ENCODE measurements around the gene PHACTR1.
"Not testable (repeated sequence)": the region's sequence is repeated elsewhere in the genome, so short reads cannot be mapped to it uniquely, and the experiment has no call there.

Gene PHACTR1

DNA sequence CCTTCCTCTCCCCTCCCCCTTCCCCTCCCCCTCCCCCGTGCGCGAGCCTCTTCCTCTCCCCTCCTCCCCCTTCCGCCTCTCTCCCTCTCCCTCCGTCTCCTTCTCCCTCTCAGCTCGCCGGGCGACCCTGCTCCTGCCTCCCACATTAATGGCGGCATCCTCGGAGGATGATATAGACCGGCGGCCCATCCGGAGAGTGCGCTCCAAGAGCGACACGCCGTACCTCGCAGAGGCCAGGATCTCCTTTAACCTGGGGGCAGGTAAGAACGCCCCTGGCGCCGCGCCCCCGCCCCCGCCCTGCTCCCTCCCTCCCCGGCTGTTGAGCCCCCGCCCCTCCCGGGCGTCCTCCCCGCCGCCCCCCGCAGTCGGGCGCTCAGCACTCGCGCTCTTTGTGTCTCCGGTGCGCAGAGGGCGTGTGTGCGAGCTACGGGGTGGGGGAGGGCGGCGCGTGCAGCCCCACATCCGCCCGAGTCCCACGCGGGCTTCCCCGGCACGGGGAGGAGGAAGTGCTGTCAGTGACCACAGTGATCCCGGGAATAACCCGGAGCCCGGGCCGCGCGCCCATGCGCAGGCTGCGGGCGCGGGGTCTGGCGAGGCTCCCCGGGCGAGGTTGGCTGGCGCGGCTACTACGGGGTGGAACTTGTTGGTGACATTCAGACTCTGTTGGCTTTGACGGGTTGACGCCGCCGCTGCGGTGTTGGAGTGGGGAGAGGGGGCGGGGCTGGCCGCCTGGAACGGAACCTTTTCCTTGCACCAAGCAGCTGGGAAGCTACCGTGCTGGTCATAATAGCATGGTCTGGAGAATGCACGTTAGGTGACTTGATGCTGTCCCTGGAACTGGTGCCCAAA, 33.2 kb downstream of the PHACTR1 start:
- no peak for DNase-seq

DNA sequence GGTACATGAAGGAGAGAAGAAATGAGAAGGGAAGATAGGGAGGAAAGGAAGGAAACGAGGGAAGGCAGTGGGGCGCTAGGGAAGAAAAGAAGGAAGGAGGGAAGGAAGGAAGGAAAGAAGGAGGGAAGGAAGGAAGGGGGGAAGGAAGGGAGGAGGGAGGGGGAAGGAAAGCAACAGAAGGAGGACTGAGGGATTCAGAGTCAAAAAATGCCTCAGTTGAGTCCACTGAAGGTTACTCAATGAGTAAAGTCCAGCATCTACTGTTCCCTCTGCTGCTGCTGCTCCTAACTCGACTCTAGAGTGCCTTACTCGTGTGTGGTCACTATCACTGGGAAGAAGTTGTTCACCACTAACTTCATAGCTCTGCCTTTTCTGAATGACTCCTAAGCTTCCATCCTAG, 33.8 kb downstream of the PHACTR1 start:
- DNase-seq = no peak

DNA sequence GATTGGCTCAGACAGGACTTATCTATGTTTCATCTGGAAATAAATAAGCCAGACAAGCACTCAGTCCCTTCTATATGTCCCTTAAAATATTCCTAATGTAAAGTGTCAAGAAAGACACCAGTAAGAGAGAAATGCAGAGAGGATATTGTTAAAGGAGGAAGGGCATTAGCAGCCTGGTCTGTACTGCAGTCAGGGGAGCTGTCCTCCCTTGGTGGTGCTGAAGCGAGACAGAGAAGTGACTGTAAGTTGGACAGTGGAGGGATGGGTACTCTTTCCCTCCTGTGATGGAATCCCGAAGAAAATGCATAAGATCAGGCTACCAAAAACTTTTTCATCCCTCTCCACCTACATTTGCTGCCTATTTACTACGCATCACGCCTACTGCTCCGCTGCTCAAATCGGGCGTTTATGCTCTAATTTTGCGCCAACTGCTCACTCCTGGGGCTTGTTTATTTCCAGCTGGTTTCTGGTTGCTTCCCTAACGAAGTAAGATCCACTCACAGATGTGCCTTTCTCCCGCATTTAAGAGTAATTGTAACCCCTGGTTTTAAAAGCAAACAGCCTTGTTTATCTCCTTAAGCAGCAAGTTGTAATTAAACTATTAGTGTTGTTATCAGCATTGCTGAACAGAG, 35.2 kb downstream of the PHACTR1 start:
- no peak for DNase-seq

DNA sequence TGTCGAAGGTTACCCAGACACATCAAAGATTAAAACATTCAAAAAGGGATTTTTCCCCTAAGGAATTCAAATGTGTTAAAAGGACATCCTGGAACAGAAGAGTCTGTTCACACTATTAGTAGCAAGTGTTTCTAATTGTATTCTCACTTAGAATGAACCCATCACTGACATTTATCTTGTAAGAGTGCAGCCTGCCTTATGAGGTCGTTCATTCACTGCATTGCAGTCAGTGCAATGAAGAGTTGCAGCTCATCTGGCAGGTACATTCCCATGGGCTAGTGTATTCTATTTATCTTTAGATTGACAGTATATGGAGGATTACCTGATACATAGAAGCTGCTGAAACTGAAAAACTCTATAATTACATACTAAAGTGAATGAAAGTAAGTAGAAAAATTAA, 36.5 kb downstream of the PHACTR1 start:
- no peak for DNase-seq

DNA sequence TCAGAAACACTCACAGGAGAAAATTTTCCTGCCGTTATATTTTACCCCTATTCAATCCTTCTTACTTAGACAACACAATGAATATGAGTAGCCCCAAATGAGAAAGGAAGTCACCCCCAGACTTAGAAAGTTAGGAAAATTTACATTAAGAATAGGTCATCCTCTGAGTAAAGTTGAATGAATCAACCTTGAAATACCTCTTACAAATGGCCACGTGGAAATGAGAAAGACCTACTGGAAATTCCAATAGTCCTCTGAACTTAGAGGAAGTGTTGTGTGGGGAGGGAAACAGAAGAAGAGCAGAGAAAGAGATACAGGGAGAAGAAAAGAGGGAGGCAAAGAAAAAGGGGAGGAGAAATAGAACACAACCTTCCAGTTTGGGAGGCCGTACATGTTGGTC, 43.7 kb downstream of the PHACTR1 start:
- DNase-seq = no peak

DNA sequence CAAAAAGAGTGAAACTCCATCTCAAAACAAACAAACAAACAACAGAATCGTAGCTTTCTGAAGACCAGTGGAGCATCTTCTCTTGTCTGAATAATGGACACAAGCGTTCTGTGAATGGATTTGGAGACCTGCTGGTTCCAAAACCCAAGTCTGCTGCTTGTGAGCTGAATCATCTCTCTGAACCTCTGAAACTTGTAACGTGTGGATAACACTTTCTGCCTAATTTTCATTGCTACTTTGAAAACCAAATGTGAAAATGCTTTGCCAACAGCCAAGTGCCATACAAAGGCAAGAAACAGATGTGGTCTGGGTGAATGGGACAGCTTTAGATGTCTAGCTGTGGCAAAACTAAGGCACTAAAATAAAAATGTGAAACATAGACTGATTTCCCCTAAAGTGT, 44.3 kb downstream of the PHACTR1 start:
- DNase-seq = no peak

DNA sequence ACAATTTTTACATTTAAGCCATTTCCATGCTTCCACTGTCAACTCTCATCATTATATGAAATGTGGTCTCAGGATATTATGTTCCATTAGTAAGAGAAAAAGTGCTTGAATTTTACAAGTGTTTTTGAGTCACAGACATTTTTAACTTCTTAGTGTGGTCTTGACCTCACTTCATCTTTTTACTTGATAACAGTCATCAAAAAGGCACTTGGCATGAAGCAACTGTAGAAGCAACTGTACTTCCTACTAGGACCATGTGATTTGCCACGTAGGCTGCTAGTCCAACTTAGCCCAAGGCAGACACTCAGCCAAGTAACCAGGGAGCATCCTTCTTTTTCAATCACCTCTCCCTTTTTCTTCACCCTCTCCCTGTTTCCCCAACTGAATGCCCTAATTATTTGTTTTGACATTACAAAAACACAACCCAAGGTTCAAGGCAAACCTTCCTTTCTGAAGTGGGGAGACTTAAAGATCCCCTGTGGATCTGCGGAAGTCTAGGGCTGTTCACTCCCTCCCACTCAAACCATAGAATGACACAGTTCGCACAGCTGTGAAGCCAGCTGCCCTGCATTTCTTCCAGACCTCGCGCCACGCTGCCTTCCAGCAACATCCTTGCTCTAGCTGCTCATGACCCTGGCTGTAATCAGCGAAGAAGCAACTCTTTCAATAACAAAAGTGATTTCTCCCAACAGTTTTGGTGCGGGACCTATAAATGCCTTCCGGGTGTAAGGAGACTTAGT, 45.0 kb downstream of the PHACTR1 start:
- DNase-seq = no peak

DNA sequence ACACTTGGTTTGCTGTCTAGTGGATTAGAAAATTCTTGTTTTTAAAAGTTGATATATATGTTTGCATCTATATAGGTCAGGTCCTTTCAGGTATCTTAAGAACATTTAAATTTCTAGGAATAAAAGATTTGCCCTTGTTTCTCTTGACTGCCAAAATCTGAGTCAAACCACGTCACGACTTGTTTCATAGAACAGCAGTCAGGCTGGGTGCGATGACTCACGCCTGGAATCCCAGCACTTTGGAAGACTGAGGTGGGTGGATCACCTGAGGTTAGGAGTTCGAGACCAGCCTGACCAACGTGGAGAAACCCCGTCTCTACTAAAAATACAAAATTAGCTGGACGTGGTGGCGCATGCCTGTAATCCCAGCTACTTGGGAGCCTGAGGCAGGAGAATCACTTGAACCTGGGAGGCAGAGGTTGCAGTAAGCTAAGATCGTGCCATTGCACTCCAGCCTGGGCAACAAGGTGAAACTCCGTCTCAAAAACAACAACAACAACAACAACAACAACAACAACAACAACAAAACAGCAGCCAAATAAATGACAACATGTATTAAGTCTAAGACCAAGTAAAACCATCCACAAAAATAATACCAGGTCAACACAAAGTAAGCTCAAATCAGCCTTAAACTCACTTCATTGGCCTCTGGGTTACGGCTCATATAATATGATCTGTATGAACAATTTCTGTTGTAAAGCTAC, 46.3 kb downstream of the PHACTR1 start:
- DNase-seq = not testable (repeated sequence)

DNA sequence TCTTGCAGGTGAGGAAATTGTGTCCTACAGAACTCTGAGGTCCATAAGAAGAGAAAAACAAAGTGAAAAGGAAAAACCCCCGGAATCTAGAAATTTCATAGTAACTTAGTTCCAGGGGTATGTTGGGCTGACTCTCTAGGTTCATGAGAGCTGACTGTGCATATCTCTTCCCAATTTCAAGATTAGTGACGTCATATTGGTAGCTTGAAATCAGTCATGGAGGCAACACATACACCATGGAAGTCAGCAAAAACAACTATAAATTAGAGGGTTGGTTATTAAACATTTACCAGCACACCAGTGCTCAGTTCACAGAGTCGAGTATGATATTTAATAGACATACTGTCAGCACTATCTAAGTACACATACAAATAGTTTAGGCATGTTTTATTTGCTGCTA, 49.8 kb downstream of the PHACTR1 start:
- no peak for DNase-seq

DNA sequence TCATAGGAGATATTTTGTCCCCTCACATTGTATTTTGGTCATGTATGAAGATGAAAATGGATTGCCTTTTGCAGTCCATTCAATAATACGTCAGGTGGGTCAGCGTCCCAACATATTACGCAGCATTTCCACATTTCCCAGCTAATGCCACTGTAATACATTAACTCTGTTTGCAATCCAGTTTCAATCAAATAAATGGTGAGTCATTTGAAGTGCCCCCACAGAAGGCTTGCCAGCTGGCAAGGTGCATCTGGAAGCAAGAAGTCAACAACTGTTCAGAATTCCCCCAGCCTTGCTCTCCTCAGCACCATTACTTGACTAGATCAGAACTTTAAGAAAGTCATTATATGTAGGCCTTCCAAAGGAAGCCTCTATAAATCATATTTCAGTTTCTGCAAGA, 50.4 kb downstream of the PHACTR1 start:
- no peak for DNase-seq

DNA sequence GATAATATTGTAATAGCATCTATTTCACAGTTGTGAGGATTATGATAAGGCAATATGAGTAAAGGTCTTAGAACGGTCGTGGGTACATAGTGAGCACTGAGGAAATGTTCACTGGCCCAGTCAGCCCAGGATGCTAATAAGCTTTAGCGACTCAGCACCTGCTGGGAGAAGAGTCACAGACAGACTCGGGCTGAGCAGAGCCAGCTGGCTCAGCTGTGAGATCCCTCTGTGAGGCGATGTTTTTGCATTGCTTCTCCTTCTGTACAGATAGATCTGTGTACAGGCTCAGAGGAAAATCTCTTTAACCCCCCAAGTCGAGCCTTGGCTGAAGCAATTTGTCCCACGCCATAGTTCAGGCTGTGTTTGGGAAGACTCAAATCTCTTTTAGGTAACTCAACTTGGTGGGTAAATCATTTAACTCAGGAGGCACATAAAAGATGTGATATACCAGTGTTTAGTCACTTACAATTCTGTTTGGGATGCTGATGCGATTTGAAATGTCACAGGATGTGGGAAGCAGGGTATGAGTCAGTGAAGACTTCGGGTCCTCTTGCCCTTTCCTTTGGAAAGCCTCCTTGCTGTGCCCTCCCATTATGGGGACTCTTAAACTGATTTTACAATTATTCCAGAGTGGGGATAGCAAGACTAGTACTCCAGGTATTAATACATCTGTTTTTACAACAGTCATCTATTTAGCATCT, 53.1 kb downstream of the PHACTR1 start:
- no peak for DNase-seq

DNA sequence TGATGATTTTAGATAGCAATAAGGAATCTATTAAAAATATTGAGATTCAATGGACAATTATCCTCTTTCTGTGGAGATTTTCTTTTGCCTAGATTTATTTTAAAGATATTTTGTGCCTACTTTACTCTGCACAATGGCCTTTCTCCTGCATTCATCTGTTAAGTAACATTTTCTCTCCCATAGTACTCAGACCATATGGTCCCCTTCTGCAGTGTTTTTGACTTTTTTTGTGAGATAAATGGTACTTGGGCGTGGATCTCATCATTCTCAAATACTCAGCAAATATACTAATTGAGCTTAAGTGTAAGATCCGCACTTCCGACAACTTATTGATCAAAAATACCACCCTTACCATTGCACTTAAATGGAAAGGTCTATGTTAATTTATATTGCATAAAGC, 55.8 kb downstream of the PHACTR1 start:
- no peak for DNase-seq

DNA sequence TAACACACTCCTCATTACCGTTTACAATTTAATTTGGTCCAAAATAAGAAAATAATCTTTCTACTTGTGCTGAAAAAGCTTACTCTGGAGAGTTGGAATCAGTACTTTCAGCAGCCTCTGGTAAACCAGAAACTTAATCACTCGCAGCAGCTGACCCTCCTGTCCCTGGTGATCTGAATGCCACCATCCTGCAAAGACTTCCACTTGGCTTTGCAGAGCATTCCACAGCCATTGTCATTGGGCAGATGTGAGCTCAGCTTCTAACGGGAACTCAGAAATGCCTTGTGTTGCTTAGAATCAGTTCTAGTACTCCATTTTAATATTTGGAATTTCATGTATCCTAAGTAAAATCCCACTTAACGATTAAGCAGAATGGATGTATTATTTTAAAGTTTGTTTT, 59.7 kb downstream of the PHACTR1 start:
- no peak for DNase-seq

DNA sequence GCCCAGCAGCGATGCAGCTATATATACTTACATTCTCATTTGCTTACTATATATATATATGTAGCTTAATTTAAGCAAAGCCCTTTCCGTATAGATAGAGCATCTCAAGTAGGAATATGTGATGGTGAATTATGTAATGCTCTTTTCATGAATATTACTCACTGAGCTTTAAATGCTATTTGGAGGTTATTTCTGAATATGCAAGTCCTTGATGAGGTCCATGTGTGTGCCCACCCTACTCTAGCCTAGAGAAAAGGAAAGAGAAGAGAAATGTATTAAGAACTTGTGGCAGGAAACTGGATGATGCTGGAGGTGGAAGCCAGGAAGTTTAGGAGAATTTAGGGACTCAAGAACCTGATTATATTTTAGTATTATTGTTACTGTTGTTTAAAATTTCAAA, 63.2 kb downstream of the PHACTR1 start:
- DNase-seq = no peak

DNA sequence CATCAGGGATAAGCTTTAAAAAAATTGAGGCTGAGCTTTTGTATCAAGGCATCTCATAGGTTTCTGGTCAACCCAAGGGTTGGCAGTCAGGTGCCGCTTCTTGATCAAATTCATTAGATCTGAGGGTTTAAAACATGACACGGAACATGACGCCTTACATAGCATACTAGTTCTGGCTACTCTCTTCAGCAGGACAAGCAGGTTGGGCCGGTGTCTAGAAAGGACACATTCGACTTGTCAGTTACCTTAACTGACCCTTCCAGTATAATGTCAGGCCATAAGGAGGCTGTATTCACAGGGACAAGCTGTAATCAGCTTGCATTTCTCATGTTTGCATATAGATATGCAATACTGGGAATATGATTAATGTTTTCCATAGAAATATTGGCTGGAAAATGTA, 65.6 kb downstream of the PHACTR1 start:
- DNase-seq = no peak

DNA sequence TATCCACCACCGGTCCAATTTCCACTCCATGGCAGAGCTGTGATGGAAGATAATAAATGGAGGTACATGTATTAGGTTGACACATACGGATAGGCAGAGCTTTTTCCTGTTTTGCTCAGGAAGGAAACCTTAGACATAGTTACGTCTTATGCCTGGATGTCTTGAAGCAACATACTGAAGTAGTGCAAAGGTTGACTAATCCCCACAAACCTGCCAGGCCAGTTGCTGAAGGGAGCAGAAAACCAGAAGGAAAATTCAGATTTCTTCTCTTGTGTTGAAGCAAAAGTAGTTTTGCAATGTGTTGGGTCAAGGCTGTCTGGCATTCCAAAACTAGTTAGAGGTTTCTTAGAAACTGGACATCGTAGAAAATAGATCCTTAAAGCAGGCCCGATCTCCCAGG, 68.7 kb downstream of the PHACTR1 start:
- no peak for DNase-seq

DNA sequence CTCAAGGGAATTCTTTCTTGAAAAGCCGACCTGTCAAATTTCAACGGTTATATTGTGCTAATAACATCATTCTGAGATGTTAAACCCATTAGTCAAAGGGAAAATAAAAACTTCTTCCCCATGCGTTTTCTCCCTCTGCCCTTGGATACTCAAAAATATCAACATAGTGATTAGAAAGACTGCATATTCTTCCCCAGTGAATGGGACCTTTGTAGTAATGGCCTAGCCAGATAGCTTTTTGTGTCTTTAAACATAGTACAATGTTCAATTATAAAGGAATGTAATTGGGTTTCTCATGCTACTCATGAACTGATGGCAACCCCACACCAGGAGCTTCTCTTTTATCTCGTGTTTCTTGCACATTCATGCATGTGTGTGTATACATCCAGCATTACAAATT, 69.4 kb downstream of the PHACTR1 start:
- DNase-seq = no peak

DNA sequence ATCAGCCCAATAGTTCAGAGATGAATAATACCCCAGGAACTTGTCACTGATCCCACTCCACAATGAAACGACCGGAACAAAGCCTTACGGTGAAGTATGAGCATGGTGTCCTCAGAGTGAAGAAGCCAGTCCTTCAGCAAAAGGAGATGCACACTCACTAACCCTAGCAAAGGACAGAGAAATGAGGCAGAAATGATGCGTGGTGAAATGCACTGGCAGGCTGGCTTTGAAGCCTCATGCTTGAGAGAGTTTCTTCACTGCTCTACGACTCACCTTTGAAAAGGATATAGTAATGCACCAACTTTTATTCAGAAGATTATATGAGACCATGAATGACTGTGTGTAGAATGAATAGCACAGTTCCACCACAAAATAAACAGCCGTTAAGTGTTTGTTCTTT, 74.8 kb downstream of the PHACTR1 start:
- DNase-seq = no peak

DNA sequence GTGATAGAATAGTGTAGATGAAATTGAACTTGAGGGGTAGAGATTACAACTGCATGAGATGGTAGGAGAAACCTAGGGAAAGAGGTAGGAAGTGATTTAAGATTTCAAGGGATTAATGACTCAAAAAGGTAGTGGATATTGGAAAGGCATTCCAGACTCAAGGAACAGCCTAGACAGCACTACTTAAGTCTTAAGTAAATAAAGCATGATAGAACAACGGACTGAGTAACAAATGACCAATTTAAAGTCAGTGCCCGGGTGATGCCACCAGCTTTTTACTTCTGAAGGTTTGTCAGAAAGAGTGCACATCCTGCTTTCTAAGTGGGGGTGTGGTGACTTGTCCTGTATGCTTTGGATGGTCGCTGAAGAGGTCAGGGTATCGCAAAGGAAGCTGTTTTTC, 81.8 kb downstream of the PHACTR1 start:
- no peak for DNase-seq

DNA sequence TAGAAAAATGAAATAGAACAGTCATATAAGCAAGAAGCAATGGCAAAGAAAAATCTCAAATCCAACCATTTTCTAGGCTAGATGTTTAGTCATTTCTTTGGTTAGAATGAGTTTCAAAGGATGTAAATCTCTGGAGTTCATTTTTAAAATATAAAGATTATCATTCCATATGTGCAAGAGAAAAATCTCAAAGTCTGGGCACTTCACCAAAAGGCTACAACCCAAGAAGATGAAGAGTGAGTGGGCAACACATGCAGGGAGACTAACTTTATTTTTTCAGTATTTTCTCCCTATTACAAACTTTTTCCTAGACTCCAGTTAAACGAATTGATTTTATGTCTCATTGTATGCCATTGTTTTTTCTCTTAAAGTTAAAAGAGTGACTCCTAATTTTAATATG, 83.6 kb downstream of the PHACTR1 start:
- DNase-seq = no peak

DNA sequence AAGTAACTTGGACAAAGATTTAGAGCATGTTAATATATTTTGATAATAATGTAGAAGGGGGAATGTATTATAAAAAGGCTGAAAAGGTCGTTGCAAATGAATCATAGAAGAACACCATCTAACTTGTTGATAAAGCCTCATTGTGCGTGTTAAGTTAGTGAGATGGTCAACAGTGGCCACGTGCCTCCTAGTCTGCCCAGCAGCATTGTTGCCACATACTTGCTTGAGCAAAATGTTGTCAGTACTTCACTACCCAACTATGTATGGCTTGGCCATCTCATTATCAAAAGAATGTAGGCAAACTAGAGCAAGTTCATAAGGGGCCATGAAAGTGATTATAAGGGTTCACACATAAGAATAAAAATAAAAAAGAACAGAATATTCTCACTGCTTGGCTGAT, 84.6 kb downstream of the PHACTR1 start:
- no peak for DNase-seq

DNA sequence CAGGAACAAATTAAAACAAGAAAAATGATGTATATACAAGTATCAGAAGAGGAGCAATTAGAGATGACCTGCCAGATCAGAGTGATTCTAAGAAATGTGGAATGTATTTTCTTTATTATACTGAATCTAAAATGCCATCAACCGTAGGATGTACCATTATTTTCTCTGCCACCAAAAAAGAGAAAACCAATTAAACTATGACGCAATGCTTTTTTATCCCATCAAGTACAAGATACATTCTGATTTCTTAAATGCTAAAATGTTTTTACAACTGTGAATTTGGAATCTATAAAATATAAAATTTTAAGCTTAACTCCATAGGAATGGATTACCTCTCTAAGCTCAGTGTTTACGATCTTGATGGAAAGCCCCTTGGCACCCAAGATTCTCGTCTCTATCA, 85.9 kb downstream of the PHACTR1 start:
- DNase-seq = no peak

DNA sequence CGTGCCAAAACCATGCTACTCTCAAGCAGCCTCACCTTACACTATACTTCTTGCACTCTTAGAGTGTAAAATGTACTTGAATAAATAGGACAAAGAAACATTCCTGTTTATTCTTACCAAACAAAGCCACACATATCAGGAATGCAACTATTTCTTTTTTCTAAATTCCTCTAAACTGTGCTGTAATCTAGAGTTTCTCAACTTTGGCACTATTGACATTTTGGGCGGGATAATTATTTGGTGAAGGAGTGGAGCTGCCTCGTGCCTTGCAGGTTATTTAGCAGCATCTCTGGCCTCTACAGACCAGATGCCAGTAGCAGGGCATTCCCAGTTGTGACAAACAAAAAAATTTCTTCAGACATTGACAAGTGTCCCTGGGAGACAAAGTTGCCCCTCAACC, 86.9 kb downstream of the PHACTR1 start:
- no peak for DNase-seq

All from stimulated activated naive CD4-positive, alpha-beta T cell treated with Interleukin-2 at 50 U/mL for 16 hours (primary cell).